NCI-H82 treated with DMSO at 0.1 percent for 48 hours (cell line): Measurements from ENCODE around the gene YLPM1.

ENCODE experiments used
- DNase-seq: peaks from one replicate; lab custom pipeline; 2025; ENCODE audit not compliant: unreplicated experiment; lab: John Stamatoyannopoulos, UW

YLPM1 gene

DNA sequence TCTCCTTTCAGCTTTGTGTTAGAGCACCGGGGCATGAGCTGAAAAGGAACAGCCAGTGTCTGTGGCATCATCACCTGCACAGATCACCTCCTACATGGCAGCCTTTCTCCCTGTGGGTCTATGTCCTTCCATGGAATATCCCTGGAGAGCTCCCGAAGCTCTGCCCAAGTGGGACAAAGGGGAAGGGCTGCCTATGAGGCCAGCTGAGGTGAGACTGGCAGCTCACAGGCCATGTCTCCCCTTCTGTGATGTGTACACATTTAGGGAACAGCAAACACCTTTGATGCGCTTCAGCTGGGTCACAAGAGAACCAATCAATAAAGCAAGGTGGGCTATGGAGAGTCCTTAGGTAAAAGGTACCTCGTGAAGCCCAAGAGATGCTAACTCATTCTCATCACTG, 108.7 kb downstream of the YLPM1 start:
- no peak for DNase-seq

DNA sequence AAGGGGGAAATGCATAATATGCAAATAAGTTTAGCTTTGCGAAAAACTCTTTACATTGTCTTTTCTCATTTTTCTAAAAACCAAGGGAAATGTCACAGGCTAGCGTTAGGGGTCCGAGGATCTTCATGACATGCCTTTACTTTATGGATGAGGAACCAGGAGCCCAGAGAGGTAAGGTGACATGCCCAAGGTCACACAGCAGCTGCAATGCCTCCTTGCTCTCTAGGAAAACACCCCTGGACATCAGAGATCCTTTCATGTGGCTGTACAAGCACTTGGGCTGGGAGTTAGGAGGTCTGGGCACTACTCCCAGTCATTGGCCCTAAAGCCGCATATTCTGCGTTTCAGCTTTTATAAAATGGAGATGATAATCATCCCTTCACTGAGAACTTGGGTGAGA, 112.1 kb downstream of the YLPM1 start:
- no peak for DNase-seq

DNA sequence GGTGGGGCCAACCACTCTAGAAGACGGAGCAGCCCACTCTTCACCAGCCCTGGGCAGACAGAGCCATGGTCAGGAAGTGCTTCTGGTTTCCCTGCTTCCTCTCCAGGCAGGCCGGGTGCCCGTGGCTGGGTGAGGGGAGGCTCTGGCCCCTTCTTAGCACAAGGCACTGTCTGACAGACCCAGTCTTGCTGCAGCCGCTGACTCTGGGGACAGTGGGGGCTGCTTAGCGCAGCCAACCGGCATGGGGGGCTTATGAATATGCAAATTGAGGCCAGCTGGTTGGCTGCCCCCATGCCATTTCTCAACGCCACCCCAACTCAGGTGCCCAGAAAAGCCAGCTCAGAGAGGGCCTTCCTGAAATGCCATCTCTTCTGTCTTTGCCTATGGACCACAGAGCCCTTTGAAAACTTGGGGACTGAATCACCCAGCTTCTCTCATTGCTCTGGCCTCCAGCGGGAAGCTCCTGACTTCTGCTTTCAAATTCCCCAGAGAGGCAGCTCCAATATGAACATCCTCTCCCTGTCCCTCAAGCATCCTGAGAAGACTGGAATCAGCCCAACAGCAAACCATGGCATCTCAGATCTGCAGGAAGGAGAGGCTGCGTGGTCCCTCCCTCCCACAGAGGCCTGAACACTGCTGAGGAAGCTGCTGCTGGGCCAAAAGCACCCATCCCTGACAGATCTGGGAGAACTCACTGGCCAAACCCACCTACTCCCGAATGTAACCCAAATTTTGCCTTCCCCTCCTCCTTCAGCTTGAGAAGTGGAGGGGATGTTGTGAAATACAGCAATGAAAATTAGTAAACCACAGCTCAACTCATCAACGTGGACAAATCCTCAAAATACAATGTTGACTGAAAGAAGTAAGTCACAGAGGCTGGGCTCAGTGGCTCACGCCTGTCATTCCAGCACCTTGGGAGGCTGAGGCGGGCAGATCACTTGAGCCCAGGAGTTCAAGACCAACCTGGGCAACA, 113.1 kb downstream of the YLPM1 start, which contains the start of gene PROX2:
PROX2 (minus strand) TSS at position 205 of the 973 bp plus-strand sequence. CDS start 12,311 bp downstream, outside the sequence.
- DNase-seq: no peak

DNA sequence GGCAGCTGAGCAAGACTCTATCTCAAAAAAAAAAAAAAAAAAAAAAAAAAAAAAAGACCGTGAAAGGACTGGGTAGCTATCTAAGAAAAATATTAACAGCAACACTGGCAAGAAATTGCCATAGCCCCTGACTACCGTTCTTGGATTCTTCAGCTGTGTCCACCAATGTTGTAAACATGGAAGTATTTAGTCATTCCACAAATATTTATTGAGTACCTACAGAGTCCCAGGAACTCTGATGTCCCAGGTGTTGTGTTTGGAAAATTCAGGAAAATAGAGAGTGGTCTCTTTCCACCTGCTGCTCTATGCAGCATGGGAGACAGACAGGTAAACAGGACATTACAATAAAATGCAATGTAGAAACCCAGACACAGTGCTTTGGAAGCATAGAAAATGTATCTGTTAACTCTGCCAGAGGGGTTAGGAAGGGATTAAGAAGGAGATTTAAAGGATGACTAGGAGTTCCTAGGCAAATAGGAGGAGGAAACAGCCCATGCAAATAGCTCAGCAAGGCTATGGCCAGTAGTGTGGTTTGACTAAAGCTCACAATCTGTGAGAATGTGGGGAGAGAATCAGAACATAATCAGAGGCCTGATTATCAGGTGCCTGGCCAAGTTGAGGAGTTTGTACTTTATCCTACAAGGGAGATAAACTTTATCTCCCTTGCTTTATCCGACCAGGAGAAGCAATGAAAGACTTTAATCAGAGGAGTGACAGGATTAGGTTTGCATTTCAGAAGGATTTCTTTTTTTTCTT, 116.5 kb downstream of the YLPM1 start:
- peak; percentile 32 for DNase-seq

DNA sequence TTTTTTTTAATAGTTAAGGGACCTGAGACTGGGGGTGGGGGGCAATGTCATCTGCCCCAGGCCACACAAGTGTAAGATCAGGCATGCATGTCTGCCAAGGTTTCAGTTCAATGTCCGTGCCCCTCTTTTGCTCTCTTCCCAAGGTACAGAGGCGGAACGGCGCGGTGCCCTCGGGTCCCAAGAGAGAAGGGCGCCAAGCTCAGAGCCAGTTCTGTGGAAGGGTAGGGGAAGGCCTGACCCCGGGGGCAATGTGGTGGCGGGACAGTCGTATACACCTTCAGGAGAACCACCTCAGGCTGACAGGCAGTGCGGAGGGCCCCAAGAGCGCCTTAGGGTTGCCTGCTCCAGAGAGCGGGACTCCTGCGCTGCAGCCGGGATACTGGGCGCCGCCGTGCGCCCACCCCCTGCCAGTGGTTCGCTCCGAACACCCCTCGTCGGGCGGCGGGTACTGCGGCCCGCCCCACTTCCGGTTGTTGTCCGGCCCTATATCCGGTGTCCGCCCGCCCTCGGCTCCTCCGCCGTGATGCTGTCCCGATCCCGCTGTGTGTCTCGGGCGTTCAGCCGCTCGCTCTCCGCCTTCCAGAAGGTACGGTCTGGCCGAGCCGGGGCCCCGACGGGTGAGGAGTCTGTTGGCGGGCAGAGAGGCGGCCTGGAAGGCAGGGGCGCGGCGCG, 118.5 kb downstream of the YLPM1 start, which contains the start of gene DLST:
DLST (plus strand) TSS at position 486 of the 672 bp plus-strand sequence; CDS start at position 524, 38 bp downstream.
- peak; percentile 40 for DNase-seq

DNA sequence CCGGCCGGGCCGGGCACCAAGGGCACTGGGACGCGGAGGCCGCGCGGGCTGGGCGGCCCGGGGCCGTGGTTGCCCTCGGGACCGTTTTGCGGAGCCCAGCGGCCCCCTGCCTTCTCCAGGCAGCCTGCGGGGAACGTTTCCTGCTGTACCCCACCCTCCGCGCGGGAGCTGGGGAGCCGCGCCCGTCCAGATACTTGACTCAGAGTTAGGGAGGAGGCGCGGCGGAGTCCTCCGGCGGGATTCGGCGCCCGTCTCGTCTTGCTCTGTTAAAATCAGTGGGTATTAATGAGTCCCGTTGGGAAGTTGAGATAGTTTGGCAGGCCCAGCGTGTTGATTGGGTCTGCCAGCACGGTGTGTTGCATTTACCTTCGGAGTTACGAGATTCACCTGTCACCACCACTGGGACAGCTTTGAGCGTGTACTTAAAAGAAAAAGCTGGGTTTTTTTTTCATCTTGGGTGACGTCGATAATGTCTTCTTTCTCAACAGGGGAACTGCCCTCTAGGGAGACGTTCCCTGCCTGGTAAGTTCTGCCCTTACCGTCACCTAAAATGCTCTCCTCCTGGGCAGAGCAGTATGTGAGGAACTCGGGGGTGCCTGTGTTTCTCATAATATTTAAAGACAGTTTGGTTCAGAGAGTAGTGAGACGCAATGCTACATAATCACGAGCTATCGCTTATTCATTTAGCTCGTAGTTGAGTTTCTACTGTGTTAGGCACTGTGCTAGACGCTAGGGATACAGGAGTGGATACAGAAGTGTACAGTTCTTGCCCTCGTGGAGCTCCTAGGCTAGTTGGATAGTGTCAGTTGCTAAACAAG, 119.2 kb downstream of the YLPM1 start:
- DNase-seq: no peak
